PC-9 (cell line): ENCODE results near the gene IPPK. TPM values are rescaled to one million over a fixed set of nuclear protein-coding genes. Genes with fewer than 3 reads are reported as not detected.

Experiments
- BruUV-seq: library from RNA; stranded (reverse); fragments of 400-500 nt; replicated peaks from 2 replicates; lab custom pipeline; 2021; lab: Mats Ljungman, UMichigan
- CTCF ChIA-PET: fragments of 300-600 bp; sonication (Branson Sonifier 250); formaldehyde crosslinking; loops from one replicate; lab custom pipeline; 2022; ENCODE audit warnings: antibody characterized with exemption; lab: Charles Lee
- POLR2A ChIA-PET: fragments of 300-600 bp; sonication (Branson Sonifier 250); formaldehyde crosslinking; loops from one replicate; lab custom pipeline; 2022; ENCODE audit warnings: antibody characterized with exemption; ENCODE audit not compliant: unreplicated experiment; lab: Charles Lee
- DNase-seq, 2 experiments: peaks; one replicate each; pipeline versions ENCODE4 v3.0.0 to v3.0.0-alpha.2; 2015 to 2022; ENCODE audit warnings: mixed read lengths in 1 of 2
- H2AFZ ChIP-seq: fragments of 200-600 bp; sonication (generic); 2 replicates; pipeline ENCODE4 v1.8.1; 2017; ENCODE audit warnings: antibody characterized with exemption
- H3F3A ChIP-seq: fragments of 200-600 bp; sonication (generic); 2 replicates; pipeline ENCODE4 v1.8.1; 2017; ENCODE audit warnings: antibody characterized with exemption, mild to moderate bottlenecking, low read depth; ENCODE audit not compliant: insufficient read depth
- H3K27ac ChIP-seq: fragments of 200-600 bp; sonication (generic); 2 replicates; pipeline ENCODE4 v1.6.1; 2016; ENCODE audit warnings: mixed run types
- H3K27me3 ChIP-seq: fragments of 200-600 bp; sonication (generic); 2 replicates; pipeline ENCODE4 v1.6.1; 2016; ENCODE audit warnings: low read depth, mixed run types; ENCODE audit not compliant: insufficient read depth
- H3K36me3 ChIP-seq: fragments of 200-600 bp; sonication (generic); 2 replicates; pipeline ENCODE4 v1.6.1; 2016; ENCODE audit warnings: low read depth, mixed run types
- H3K4me1 ChIP-seq: fragments of 200-600 bp; sonication (generic); replicated peaks from 2 replicates; pipeline ENCODE4 v1.6.1; 2016; ENCODE audit warnings: mixed run types; ENCODE audit not compliant: insufficient read depth
- H3K4me2 ChIP-seq: fragments of 200-600 bp; sonication (generic); 2 replicates; pipeline ENCODE4 v1.6.1; 2017; ENCODE audit warnings: mixed run types
- H3K4me3 ChIP-seq: fragments of 200-600 bp; sonication (generic); 2 replicates; pipeline ENCODE4 v1.6.1; 2016; ENCODE audit warnings: mixed run types
- H3K79me2 ChIP-seq: fragments of 200-600 bp; sonication (generic); 2 replicates; pipeline ENCODE4 v1.6.1; 2017; ENCODE audit warnings: low read depth, mixed run types
- H3K9me2 ChIP-seq: fragments of 200-600 bp; sonication (generic); 2 replicates; pipeline ENCODE4 v1.8.1; 2017; ENCODE audit warnings: mild to moderate bottlenecking; ENCODE audit not compliant: insufficient read depth
- H3K9me3 ChIP-seq: fragments of 200-600 bp; sonication (generic); 2 replicates; pipeline ENCODE4 v1.8.1; 2016; ENCODE audit warnings: low read depth; ENCODE audit not compliant: insufficient read depth
- H4K20me1 ChIP-seq: fragments of 200-600 bp; sonication (generic); 2 replicates; pipeline ENCODE4 v1.8.1; 2017; ENCODE audit not compliant: insufficient read depth
- EZH2 ChIP-seq: fragments of 200-600 bp; sonication (generic); IDR thresholded peaks from 2 replicates; pipeline ENCODE4 v1.8.0; 2017; ENCODE audit warnings: antibody characterized with exemption, low read depth
- intact Hi-C: fragments of 100-400 bp; cut with micrococcal nuclease; formaldehyde crosslinking; loops from one replicate; pipeline ENCODE4 v1.10.0; 2022; ENCODE audit not compliant: unreplicated experiment
- total RNA-seq: library from RNA; stranded (reverse); gene quantifications from 2 replicates; pipeline ENCODE4 v1.2.3, GENCODE V29; 2021
- TF ChIP-seq, protein P1 (sequence below): fragments of 200-600 bp; sonication (generic); conservative IDR thresholded peaks from 2 replicates; pipeline ENCODE4 v1.6.1; 2017; ENCODE audit warnings: mixed run types, antibody characterized with exemption, mild to moderate bottlenecking, moderate library complexity

Gene IPPK
- total RNA-seq, 1 experiment from 2014 or later = 12.3 TPM

DNA sequence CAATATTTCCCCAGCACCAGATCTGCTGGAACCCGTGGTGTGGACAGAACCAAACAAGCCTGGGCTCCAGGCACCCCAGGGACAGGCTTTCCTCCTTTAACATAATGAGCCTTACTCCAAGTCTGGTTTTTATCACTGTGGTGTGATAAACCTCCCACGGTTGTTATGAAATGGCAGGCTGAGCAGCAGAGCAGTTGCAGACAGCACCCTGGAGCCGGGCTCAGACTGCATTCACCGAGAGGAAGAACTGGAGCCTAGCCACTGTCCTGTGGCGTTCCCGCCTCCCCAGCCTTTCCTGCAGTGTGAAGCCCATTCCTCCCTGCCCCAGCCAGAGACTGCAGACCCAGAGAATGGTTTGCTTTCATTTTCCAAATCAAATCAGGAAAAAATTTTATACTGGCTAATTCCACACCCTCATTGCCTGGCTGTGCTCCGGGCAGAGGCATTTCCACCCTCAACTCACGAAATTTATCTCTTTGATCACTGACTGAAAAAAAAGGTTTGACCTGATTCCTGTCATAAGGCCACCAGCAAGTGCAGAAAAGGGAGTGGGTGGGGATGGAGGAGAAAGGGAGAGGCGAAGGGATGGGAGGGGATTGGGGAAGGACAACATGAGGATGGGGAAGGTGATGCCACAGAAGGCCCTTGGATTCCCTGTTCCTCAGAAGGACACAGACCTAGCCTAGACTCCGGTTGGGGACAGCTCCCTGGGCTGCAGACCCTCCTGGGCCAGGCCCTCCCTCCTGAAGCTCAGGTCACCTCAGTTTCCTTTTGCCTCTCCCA lies 18.9 kb downstream of the IPPK start:
- H3K36me3 ChIP-seq = peaks cover 5% of the 10 kb centered on the region
- no peak overlapping the region for H3K4me2 ChIP-seq
- no peaks in the 10 kb centered on the region for H3K79me2 ChIP-seq
- no peaks in the 10 kb centered on the region for H3K4me1 ChIP-seq
- intact Hi-C loops = no loop called here
- no peak for DNase-seq
- ChIA-PET POLR2A (no interaction called here), CTCF (no interaction called here)
- H3K27ac ChIP-seq = no peak overlapping the region
- H3K9me2 ChIP-seq = no peaks in the 10 kb centered on the region
- H3K9me3 ChIP-seq = no peaks in the 10 kb centered on the region
- no TSS peak for BruUV-seq
- 0 out of 2 replicates have a peak, but pooled peaks cover 11% of the 10 kb centered on the region for H4K20me1 ChIP-seq
- H2AFZ ChIP-seq = no peak overlapping the region
- H3F3A ChIP-seq = no peaks in the 10 kb centered on the region
- no peak overlapping the region for H3K4me3 ChIP-seq
- H3K27me3 ChIP-seq = no peaks in the 10 kb centered on the region
- TF ChIP-seq, protein P1, sequence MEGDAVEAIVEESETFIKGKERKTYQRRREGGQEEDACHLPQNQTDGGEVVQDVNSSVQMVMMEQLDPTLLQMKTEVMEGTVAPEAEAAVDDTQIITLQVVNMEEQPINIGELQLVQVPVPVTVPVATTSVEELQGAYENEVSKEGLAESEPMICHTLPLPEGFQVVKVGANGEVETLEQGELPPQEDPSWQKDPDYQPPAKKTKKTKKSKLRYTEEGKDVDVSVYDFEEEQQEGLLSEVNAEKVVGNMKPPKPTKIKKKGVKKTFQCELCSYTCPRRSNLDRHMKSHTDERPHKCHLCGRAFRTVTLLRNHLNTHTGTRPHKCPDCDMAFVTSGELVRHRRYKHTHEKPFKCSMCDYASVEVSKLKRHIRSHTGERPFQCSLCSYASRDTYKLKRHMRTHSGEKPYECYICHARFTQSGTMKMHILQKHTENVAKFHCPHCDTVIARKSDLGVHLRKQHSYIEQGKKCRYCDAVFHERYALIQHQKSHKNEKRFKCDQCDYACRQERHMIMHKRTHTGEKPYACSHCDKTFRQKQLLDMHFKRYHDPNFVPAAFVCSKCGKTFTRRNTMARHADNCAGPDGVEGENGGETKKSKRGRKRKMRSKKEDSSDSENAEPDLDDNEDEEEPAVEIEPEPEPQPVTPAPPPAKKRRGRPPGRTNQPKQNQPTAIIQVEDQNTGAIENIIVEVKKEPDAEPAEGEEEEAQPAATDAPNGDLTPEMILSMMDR = no peak
- no peak for TF ChIP-seq EZH2

DNA sequence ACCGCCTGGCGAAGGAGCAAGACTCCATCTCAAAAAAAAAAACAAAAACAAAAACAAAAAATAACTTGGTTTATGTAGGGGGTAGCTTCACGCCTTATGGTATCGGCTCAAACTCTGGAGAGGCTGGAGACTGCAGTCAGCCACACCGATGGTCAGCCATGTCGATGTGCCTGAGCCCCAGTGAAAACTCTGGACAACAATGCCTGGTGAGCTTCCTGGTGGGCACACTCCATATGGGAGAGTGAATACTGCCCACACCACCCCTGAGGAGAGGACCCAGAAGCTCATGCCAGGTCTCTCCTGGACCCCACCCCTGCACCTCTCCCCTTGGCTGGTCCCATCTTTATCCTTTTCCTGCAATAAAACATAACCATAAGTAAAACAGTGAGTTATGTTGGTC lies 19.6 kb downstream of the IPPK start:
- CTCF ChIA-PET = no interaction called here
- H2AFZ ChIP-seq = no peak overlapping the region

DNA sequence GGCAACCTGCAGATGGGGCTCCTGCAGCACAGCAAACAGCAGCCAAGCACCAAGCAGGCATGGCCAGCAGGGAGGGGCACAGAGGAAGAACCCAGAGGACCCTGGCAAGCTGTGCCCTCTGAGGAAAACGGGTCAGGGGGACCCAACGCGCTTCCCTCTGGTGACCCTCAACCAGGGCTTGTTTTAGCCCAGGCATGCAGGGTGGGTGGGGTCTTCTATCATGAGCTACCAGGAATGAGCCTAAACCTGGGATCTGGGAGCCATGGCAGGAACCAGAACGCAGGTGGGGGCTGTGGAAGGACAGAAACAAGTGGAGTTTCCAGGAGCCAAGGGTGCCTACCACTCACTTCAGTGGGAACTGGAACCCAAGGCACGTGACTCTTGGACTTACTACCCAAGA lies 20.9 kb downstream of the IPPK start:
- Histone ChIP-seq H3K79me2 (no peaks in the 10 kb centered on the region), H3K9me2 (no peaks in the 10 kb centered on the region), H3K36me3 (peaks cover 6% of the 10 kb centered on the region), H3K9me3 (no peaks in the 10 kb centered on the region), H3K4me1 (no peaks in the 10 kb centered on the region), H3K27me3 (no peaks in the 10 kb centered on the region), H3K4me3 (no peak overlapping the region), H3K27ac (no peak overlapping the region), H2AFZ (no peak overlapping the region), H3F3A (no peaks in the 10 kb centered on the region; the same call in 1 of the 2 replicates), H3K4me2 (no peak overlapping the region), H4K20me1 (0 out of 2 replicates have a peak, but pooled peaks cover 12% of the 10 kb centered on the region)
- BruUV-seq = no TSS peak
- POLR2A ChIA-PET = no interaction called here
- no peak for DNase-seq
- TF ChIP-seq EZH2 = no peak
- TF ChIP-seq, protein P1 = no peak
- intact Hi-C loops = no loop called here
- CTCF ChIA-PET = no interaction called here

More for the DNA sequence above, 19.6 kb downstream of the IPPK start:
- H3K4me1 ChIP-seq = no peaks in the 10 kb centered on the region
- H3F3A ChIP-seq = no peaks in the 10 kb centered on the region; the same call in 1 of the 2 replicates
- H4K20me1 ChIP-seq = 0 out of 2 replicates have a peak, but pooled peaks cover 13% of the 10 kb centered on the region
- H3K4me3 ChIP-seq = no peak overlapping the region
- BruUV-seq = no TSS peak
- no peaks in the 10 kb centered on the region for H3K9me3 ChIP-seq
- intact Hi-C loops = no loop called here
- no peaks in the 10 kb centered on the region for H3K27me3 ChIP-seq
- no peak overlapping the region for H3K4me2 ChIP-seq
- POLR2A ChIA-PET = no interaction called here
- H3K27ac ChIP-seq = no peak overlapping the region
- TF ChIP-seq, protein P1 = no peak
- TF ChIP-seq EZH2 = no peak
- H3K9me2 ChIP-seq = no peaks in the 10 kb centered on the region
- H3K36me3 ChIP-seq = peaks cover 5% of the 10 kb centered on the region
- H3K79me2 ChIP-seq = no peaks in the 10 kb centered on the region
- DNase-seq = no peak
